ELF-1 (cell line): ENCODE results near the gene RFTN1.

Source experiments
- DNase-seq: peaks from one replicate; pipeline ENCODE4 v3.0.0-alpha.2; 2016; ENCODE audit warnings: low read depth, low spot score

The RFTN1 gene

DNA sequence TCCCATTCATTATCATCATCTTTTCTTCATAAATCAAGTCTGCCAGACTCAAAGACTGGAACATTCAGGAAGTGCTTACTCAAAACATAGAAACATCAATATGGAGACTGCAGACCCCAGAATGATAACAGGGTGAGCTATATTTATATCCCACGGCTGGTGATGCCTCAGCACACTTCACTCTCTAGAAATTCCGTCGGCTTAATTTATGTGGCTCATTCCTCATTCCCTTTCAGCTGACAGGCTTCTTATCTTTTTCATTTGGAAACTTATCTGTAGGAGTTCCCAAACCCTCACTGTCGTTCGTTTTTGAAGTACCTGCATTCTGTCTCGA is 45.5 kb downstream of the RFTN1 start:
- no peak for DNase-seq

DNA sequence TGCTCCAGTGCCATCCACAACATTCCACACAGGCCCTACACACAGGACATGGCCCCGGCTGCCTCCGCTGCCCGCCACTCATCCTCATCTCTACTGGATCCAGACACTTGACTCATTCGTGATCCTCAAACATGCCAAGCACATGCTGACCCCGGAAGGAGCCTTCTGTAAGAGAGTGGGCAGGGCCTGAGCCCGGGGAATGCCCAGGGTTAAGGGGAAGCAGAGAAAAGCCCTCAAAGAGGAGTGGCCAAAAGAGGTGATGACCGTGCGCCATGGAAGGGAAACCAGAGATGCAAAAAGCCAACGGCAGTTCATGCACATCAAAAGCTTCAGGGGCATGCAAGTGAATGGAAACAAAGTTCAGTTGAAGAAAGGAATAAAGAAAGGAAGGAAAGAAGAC is 46.1 kb downstream of the RFTN1 start:
- DNase-seq, result no peak

DNA sequence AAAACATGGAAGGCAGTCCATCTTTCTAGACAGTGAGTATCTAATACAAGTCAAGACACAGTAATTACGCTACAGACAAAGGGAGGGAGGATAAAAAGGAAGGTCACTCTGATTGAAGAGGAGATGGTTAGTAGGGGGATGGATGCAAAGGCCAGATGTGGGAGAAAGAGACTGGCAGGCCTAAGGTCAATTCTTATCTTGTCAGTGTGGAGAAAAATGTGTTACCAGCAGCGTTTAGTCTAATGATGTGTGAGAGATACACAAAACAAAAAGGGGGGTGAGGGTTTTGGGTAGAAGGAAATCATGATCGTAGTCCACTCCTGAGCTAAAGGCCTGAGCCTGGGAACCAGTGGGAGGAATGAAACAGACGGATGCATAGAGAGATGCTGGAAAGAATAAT is 46.7 kb downstream of the RFTN1 start:
- no peak for DNase-seq

DNA sequence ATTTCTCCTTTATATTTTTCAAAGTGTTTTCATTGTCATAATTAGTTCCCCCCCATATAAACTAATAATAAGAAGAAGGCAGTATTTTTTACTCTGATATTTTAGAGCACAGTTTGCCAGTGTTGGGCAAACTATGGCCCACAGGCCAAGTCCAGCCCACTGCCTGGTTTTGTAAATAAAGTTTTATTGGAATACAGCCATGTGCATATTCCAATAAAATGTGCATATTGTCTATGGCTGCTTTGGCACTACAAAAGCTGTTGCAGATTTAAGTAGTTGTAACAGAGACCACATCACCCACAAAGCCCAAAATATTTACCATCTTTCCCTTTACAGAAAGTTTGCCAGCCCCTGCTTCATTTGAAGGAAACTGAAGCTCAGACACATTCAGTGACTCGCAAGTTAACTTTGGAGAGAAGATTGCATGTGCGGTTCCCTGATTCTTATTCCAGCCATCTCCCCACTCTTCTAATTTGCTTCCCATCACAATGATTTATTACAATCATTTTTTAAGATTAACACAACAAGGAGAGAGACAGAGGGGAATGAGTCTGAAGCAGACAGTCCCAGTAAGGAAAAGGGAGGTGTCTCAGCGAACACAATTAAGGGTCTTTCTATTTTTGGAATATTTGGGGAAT is 48.9 kb downstream of the RFTN1 start:
- DNase-seq, result no peak

DNA sequence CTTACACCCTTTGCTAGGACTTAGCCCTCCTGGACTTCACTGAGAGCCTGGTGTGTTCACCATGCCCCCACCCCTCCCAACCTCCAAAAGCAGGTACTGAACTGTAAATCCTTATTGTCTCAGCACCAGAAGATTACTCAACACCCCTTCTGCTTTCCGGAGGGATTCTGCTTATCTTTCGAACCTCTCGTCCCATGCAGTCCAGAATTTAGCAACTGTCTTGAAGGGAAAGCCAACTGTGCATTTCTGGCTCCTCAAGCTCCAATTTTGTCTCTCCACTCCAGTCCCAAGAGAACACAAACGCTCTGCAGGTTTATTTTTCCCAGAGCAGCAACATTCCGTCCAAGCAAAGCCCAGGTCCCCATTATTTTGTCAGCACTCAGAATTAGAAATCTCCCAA is 49.6 kb downstream of the RFTN1 start:
- no peak for DNase-seq

DNA sequence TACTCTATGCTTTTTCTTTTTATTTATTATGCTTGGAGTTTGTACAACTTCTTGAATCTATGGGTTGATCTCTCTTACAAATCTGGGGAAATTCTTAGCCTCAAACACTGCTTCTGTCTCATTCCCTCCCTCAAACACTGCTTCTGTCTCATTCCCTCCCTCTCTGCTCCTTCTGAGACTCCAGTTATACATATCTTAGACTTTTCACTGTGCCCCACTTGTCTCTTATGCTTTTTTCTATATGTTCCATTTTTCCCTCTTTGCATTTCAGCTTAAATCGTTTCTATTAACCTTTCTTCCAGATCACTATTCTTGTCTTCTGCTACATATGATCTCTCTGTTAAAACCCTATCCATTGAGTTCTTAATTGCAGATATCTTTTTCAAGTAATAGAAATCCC is 50.4 kb downstream of the RFTN1 start:
- no peak for DNase-seq

DNA sequence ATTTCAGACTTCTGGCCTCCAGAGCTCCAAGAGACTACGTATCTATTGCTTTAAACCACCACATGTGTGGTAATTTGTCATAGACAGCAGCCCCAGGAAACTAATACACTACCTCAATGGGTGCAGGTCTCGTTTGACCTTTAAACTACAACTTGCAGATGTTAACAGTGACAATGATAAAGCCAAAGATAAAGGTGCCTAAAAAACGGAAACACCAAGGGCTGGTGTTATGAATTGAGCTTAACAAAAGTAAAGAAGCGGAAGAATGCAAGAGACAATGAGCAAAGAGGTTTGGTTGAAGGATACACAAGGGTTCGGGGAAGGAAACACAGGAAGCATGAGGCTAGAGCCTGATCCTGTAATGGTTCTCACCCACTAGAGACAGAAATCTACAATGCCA is 50.8 kb downstream of the RFTN1 start:
- no peak for DNase-seq

DNA sequence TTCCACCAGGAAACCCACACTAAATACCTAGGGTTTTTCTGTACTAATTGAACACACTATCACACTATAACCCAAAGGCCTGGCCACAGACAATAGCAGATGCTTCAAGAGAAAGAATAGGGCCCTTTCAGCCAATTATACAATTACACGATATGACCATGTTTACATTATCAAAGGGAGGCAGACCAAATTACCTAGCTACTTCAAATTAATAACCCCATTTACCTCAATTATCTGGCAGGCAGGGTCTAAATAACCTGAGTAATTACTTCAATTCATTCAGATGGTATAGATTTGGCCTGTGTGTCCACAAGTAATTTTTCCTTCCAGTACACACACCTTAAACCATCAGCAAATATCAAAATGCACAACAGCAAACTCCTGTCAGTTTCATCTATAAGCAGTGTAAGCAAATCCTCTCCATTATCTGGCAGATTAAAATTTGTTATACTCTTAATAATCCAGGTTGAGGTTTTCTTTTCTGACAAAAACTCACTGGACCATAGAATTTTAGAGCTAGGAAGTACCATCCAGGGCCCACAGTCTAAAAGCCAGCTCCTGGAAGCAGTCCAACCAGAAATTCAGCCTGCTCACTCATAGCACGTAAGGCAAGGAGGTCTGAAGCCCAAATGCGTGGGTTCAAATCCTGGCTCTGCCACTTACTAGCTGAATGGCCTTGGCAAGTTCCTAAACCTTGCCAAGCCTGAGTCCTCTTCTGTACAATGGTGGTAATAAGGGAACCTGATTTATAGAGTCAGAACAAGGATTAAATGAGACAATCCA is 51.8 kb downstream of the RFTN1 start:
- no peak for DNase-seq

DNA sequence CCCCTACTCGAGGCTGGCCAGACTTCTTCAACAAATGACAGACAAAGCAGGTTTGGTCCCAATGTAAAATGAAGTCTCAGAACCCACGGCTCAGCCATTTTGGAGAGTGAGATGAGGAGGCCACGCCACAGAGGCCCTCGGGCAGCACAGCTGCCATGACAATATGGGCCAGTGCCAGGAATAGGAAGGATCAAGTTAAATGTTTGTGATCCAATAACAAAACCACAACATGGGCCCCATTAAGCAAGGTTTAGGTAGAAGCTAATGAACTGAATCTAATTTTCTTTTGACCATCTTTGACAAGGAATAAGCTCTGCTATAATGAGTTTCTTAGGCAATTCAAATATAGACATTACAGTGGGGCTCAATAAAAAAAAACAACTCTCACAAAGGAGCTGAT is 52.6 kb downstream of the RFTN1 start:
- no peak for DNase-seq

DNA sequence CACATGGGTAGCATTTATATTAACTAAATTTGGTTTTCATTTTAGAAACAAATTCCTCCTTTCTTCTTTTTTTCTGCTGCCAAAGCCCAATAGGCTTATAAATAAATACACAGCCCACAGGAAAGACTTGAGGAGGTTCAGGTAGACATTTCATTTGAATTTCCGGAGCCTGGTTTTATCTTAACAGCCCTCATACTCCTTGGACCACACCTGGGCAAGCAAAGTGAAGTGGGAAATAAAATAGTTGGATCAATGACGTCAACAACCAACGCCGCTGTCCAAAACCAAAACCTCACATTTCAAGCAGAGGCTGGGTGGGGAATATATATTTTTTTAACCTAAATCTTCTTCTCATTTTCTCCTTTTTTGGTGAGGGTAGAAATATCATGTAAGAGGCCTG is 53.2 kb downstream of the RFTN1 start:
- DNase-seq, result no peak

DNA sequence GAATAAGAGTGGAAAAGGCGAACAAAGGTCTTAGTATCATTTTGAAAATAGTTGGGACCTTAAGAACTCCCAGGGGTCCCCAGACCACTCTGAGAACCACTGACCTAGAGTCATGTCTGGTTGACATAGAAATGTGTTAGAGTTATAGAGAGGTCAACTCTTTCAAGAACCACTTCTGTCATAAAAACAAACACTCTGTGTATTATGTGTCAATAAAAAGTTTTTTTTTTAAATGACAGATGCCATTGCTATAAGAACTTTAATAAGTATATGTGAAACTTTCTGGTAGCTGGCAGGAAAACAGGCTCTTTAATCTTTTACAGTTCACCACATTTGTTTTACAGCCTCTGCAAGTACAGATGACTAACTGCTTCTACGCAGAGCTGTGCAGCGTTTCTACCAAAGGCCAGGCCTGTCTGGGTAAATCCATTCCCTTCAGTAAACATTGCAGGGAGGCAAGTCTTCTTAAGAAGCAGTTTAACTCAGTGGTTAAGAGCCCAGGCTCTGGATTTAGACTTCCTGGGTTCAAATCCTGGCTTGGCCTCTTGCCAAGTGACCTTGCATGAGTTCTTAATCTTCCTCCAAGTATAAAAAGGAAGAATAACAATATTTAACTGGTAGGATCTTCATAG is 56.6 kb downstream of the RFTN1 start:
- DNase-seq, result peak; percentile 20

DNA sequence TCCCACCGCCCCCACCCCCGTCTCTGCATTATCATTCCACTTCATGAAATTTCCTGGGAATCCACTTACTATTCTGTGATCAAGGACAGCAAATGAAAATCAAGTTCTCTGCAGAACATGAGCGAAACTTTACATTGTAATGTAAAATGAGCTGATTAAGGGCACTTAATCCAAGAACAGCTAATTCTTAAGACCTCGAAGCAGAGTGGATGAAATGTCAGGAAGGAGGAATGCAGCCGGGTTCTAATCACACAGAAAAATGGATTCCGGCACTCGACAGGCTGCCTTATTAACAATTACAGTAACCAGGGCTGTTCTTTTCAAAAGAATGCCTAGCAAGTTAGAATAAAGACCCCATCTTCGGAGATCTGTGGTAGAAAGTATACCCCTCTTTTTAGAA is 57.5 kb downstream of the RFTN1 start:
- no peak for DNase-seq

DNA sequence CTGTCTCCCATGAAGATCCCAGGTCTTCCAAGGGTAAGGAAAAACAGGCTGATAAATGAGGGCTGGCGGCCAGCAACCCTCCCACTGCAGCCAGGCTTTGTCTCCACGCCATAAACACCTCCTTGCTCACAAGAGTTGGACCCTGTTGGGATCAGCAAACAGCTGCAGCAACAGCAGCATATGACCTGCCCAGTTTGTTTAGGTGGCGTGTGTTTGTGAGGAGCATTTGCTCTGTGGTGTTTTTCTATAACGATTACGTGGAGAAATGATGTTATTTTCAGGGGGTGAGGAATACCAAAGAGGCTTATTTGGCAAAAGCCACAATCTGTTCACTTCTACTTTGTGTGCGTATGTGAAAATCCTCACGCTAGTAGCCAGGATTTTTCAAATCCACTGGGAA is 58.5 kb downstream of the RFTN1 start:
- DNase-seq, result no peak

DNA sequence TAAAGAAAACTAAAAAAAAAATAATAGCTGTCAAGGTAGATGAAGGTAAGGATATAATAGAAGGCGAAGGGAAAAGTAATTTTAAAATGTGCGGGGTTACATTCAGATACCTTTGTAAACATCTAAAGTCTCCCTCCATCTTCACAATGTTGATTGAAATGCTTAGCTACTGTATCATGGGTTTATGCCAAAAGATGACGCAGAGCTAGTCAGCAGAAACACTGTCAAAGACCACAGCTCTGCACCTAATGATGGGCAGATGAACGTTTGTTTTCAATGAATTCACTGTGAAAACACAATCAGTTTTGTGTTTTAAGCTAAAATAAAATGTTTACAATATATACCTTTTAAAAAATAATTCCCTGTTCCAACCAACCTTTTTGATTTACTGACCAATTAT is 61.2 kb downstream of the RFTN1 start:
- DNase-seq, result no peak

DNA sequence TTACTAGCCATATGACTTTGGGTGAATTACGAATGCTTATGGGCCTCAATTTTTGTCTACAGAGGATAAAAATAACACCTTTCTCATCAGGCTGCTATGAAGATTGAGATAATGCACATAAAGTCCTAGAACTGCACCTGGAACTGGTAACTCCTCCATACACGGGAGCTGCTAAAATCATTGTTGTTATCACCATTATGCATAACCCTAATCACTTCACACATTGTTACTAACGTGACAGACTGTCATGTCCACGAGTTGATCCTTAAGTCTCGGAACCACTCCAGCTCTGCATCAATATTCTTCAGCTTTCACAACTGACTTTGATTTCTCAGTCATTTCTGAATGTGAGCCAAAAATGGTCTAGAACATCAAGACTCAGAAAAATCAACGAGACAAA is 64.1 kb downstream of the RFTN1 start:
- no peak for DNase-seq

DNA sequence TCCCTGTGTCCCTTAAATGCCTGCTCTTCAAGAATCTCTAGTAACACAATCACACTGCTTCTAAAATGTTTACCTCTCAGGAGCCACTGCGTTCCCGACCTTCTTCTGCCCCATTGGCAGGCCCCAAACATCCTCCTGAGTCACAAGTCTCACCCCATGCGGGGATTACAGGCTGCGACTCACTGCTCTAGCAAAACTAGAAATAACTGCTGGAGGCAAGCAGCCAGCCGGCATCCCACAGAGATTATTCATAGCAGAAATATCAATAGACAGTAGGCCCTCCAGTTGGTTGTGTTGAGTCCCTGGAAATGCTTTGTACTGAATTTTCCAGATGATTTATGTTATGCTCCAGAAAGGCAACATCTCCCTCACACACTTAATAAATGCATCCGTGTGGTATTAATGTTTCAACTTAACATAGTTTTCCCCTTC is 64.8 kb downstream of the RFTN1 start:
- no peak for DNase-seq

DNA sequence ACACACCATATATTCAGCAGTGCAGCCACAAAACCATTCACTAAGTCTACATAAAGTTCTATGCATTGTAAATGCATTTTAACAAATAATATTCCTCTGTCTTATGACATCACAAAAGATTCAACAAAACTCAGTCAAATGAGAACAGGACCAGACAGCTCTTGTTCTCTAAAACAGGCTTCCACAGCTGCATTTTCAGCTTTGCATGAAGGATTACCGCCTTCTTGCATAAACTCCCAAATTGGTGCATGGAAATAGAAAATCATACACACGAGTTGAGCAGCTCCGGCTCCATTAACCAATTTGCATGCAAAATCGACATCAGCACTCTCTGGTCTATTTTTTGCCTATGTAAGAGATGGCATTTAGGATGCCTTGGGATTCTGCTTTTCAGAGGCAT is 66.4 kb downstream of the RFTN1 start:
- no peak for DNase-seq

DNA sequence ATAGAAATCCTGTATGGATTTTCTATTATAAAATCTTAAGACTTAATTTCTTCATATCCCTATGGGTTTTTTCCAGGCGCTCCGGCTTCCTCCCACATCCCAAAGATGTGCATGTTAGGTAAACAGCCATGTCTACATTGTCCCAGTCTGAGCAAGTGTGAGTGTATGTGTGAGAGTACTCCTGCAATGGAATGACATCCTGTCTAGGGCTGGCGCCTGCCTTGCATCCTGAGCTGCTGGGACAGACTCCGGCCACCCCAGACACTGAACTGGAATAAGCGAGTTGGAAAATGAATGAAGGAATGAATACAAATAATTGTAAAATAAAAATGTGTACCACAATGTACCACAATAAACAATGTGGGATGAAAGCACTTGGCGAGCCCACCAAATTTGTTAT is 69.2 kb downstream of the RFTN1 start:
- no peak for DNase-seq

DNA sequence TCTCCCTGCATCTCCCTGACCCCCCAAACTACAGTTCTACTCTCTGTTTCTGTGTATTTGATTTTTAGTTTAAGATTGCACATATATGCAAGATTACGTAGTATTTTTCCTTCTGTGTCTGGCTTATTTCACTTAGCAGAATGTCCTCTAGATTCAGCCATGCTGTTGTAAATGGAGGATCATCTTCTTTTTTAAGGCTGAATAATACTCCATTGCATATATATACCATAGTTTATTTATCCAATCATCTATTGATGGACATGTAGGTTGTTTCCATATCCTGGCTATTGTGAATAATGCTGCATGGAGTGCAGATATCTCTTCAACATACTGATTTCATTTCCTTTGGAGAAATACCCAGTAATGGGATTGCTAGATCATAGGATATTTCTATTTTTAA is 70.8 kb downstream of the RFTN1 start:
- DNase-seq, result no peak

DNA sequence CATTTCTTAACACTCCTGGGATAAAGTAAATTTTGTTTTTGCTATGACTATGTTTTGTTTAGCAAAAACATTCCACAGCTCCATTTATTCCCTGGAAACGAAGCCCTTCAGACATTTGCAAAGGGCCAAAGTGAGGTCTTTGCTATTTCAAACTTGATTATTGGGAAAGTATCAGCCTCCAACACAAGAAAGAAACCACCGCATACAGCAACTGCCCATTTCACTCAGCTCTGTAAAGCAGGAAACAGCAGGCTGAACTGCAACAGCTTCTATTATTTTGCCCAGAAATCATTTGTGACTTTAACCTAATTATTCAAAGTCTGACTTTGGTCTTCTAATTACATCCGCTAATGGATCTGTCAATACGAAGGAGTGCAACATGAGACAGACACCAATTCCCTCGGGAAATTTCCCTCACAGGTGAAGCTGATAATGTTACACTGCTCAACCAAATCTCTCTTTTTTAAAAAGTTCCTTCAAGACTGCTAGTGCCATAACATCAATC is 72.1 kb downstream of the RFTN1 start:
- no peak for DNase-seq

DNA sequence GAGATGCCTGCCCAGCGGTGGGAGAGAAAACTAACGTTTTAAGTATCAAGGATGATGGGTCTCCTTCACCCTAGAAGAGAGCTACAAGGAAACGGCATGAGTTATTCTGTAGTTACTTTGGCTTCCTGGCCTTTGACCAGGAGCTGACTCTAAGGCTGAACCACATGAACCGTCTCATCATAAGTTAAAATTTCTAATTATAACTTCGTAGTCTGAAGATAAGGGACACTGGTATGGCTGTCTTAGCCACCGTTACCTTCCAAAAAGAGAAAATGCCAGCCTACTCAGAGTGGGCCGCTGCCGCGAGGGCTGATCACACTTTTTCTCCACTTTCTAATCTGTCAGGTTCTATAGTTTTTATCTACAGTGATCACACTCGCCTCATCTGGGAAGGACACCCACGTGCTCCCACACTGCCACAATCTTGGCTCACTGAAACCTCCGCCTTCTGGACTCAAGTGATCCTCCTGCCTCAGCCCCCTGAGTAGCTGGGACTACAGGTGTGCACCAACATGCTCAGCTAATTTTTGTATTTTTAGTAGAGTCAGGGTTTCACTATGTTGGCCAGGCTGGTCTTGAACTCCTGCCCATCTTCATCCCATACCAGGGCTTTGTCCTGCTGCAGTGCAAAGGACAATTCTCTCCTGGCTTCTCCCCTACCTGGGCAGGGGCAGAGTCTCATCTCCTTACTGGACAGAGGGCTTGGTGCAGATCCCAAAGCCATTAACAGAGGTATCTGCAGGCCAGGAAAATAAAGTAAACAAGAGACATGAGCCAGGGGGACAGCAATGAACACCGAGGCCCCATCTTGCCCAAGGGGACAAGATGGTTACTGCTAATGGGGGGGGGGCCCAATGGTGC is 73.4 kb downstream of the RFTN1 start:
- DNase-seq, result no peak
